HepG2 (cell line): Measurements from ENCODE around the gene RAPGEF5. TPM values are rescaled to one million over a fixed set of nuclear protein-coding genes. Genes with fewer than 3 reads are reported as not detected.

Source experiments
- AGO1 ChIP-seq: fragments of 200-400 bp; formaldehyde crosslinking; IDR thresholded peaks from 2 replicates; pipeline ENCODE4 v1.6.1; 2017; ENCODE audit warnings: mild to moderate bottlenecking, low read depth, low read length, moderate library complexity; ENCODE audit not compliant: poor library complexity, severe bottlenecking
- GATAD1 ChIP-seq: IDR thresholded peaks from 2 replicates; pipeline ENCODE4 v1.6.1; 2016; ENCODE audit warnings: missing genetic modification reagents, missing compliant biosample characterization
- HNRNPK ChIP-seq: fragments of 200-400 bp; formaldehyde crosslinking; IDR thresholded peaks from 2 replicates; pipeline ENCODE4 v1.6.1; 2018; ENCODE audit warnings: low read length, low read depth, moderate library complexity, mild to moderate bottlenecking; ENCODE audit not compliant: poor library complexity, severe bottlenecking
- MYNN ChIP-seq: sonication (generic); formaldehyde crosslinking; IDR thresholded peaks from 2 replicates; pipeline ENCODE4 v1.4.0; 2020; ENCODE audit warnings: mild to moderate bottlenecking, low read depth, missing genetic modification reagents
- PRMT3 ChIP-seq: sonication (generic); formaldehyde crosslinking; IDR thresholded peaks from 2 replicates; pipeline ENCODE4 v1.8.1; 2022; ENCODE audit warnings: low read depth, mild to moderate bottlenecking, moderate library complexity, missing genetic modification reagents, borderline replicate concordance
- RXRB ChIP-seq: IDR thresholded peaks from 2 replicates; pipeline ENCODE4 v1.6.1; 2016; ENCODE audit warnings: borderline replicate concordance, missing genetic modification reagents, missing compliant biosample characterization
- SMARCC2 ChIP-seq: fragments of 450-650 bp; IDR thresholded peaks from 2 replicates; pipeline ENCODE4 v1.6.1; 2017; ENCODE audit warnings: antibody characterized with exemption, mild to moderate bottlenecking
- THAP8 ChIP-seq: sonication (generic); formaldehyde crosslinking; IDR thresholded peaks from 2 replicates; pipeline ENCODE4 v1.5.1; 2020; ENCODE audit warnings: missing genetic modification reagents, mild to moderate bottlenecking, borderline replicate concordance
- WIZ ChIP-seq: sonication (generic); formaldehyde crosslinking; IDR thresholded peaks from 2 replicates; pipeline ENCODE4 v1.5.1; 2020; ENCODE audit warnings: mild to moderate bottlenecking, missing genetic modification reagents
- ZBTB8A ChIP-seq: sonication (generic); formaldehyde crosslinking; IDR thresholded peaks from 2 replicates; pipeline ENCODE4 v1.4.0; 2020; ENCODE audit warnings: mild to moderate bottlenecking, low read depth, missing genetic modification reagents, borderline replicate concordance
- ZFP1 ChIP-seq: IDR thresholded peaks from 2 replicates; pipeline ENCODE4 v1.6.1; 2016
- ZNF256 ChIP-seq: sonication (generic); formaldehyde crosslinking; conservative IDR thresholded peaks from 2 replicates; pipeline ENCODE4 v1.4.0; 2020; ENCODE audit warnings: missing genetic modification reagents
- ZNF337 ChIP-seq: sonication (generic); formaldehyde crosslinking; IDR thresholded peaks from 2 replicates; pipeline ENCODE4 v1.5.1; 2020; ENCODE audit warnings: missing genetic modification reagents, low read depth, mild to moderate bottlenecking, borderline replicate concordance
- ZNF576 ChIP-seq: sonication (generic); formaldehyde crosslinking; IDR thresholded peaks from 2 replicates; pipeline ENCODE4 v1.4.0; 2020; ENCODE audit warnings: mild to moderate bottlenecking, missing genetic modification reagents
- ZNF577 ChIP-seq: sonication (generic); formaldehyde crosslinking; IDR thresholded peaks from 2 replicates; pipeline ENCODE4 v1.4.0; 2020; ENCODE audit warnings: mild to moderate bottlenecking, low read depth, missing genetic modification reagents, borderline replicate concordance
- polyA plus RNA-seq, 8 experiments: library from polyadenylated mRNA; depleted of rRNA in 3 of 8; stranded (reverse) in 7 of 8; unstranded in 1 of 8; fragments of >200 nt; fragmentation: Illumina TruSeq in 4 of 8; extraction: Trizol in 4 of 8; gene quantifications; 2 replicates each; pipeline versions ENCODE4 v1.2.1 to v1.2.3, GENCODE V29; 2011 to 2016; ENCODE audit warnings: low read depth in 4 of 8, missing spikeins in 1 of 8, mixed read lengths in 1 of 8; ENCODE audit not compliant: insufficient read depth in 1 of 8
- total RNA-seq, 5 experiments: library from RNA; depleted of rRNA; stranded (reverse); fragments of >200 nt; fragmentation: Illumina TruSeq; extraction: Trizol; gene quantifications; 2 replicates each; pipeline ENCODE4 v1.2.3, GENCODE V29; 2016; ENCODE audit warnings: low read depth in 1 of 5
- TF ChIP-seq, protein P1 (sequence below): sonication (generic); formaldehyde crosslinking; IDR thresholded peaks from 2 replicates; pipeline ENCODE4 v1.5.1; 2020; ENCODE audit warnings: missing genetic modification reagents, mild to moderate bottlenecking, borderline replicate concordance
- TF ChIP-seq, protein P2 (sequence below): sonication (generic); formaldehyde crosslinking; IDR thresholded peaks from one replicate; pipeline ENCODE4 v1.5.1; 2020; ENCODE audit warnings: mild to moderate bottlenecking, missing genetic modification reagents; ENCODE audit errors: not compliant biosample characterization

RAPGEF5 gene
- total and polyA plus RNA-seq, 2 of the 13 experiments (the other 11 are each of a cell fraction or from before 2014, with no cell fraction given), result 17.1 to 23.4 TPM

- TF ChIP-seq, protein P1, sequence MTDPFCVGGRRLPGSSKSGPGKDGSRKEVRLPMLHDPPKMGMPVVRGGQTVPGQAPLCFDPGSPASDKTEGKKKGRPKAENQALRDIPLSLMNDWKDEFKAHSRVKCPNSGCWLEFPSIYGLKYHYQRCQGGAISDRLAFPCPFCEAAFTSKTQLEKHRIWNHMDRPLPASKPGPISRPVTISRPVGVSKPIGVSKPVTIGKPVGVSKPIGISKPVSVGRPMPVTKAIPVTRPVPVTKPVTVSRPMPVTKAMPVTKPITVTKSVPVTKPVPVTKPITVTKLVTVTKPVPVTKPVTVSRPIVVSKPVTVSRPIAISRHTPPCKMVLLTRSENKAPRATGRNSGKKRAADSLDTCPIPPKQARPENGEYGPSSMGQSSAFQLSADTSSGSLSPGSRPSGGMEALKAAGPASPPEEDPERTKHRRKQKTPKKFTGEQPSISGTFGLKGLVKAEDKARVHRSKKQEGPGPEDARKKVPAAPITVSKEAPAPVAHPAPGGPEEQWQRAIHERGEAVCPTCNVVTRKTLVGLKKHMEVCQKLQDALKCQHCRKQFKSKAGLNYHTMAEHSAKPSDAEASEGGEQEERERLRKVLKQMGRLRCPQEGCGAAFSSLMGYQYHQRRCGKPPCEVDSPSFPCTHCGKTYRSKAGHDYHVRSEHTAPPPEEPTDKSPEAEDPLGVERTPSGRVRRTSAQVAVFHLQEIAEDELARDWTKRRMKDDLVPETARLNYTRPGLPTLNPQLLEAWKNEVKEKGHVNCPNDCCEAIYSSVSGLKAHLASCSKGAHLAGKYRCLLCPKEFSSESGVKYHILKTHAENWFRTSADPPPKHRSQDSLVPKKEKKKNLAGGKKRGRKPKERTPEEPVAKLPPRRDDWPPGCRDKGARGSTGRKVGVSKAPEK (CRISPR knock-in tag), result no peak
- TF ChIP-seq PRMT3 (CRISPR knock-in tag), result no peak
- no peak for TF ChIP-seq THAP8 (CRISPR knock-in tag)
- TF ChIP-seq ZFP1 (CRISPR knock-in tag), result no peak
- TF ChIP-seq ZNF337, result no peak
- TF ChIP-seq HNRNPK, result no peak
- TF ChIP-seq ZNF576, result no peak
- no peak for TF ChIP-seq SMARCC2
- TF ChIP-seq GATAD1 (CRISPR knock-in tag), result no peak
- TF ChIP-seq, protein P2, sequence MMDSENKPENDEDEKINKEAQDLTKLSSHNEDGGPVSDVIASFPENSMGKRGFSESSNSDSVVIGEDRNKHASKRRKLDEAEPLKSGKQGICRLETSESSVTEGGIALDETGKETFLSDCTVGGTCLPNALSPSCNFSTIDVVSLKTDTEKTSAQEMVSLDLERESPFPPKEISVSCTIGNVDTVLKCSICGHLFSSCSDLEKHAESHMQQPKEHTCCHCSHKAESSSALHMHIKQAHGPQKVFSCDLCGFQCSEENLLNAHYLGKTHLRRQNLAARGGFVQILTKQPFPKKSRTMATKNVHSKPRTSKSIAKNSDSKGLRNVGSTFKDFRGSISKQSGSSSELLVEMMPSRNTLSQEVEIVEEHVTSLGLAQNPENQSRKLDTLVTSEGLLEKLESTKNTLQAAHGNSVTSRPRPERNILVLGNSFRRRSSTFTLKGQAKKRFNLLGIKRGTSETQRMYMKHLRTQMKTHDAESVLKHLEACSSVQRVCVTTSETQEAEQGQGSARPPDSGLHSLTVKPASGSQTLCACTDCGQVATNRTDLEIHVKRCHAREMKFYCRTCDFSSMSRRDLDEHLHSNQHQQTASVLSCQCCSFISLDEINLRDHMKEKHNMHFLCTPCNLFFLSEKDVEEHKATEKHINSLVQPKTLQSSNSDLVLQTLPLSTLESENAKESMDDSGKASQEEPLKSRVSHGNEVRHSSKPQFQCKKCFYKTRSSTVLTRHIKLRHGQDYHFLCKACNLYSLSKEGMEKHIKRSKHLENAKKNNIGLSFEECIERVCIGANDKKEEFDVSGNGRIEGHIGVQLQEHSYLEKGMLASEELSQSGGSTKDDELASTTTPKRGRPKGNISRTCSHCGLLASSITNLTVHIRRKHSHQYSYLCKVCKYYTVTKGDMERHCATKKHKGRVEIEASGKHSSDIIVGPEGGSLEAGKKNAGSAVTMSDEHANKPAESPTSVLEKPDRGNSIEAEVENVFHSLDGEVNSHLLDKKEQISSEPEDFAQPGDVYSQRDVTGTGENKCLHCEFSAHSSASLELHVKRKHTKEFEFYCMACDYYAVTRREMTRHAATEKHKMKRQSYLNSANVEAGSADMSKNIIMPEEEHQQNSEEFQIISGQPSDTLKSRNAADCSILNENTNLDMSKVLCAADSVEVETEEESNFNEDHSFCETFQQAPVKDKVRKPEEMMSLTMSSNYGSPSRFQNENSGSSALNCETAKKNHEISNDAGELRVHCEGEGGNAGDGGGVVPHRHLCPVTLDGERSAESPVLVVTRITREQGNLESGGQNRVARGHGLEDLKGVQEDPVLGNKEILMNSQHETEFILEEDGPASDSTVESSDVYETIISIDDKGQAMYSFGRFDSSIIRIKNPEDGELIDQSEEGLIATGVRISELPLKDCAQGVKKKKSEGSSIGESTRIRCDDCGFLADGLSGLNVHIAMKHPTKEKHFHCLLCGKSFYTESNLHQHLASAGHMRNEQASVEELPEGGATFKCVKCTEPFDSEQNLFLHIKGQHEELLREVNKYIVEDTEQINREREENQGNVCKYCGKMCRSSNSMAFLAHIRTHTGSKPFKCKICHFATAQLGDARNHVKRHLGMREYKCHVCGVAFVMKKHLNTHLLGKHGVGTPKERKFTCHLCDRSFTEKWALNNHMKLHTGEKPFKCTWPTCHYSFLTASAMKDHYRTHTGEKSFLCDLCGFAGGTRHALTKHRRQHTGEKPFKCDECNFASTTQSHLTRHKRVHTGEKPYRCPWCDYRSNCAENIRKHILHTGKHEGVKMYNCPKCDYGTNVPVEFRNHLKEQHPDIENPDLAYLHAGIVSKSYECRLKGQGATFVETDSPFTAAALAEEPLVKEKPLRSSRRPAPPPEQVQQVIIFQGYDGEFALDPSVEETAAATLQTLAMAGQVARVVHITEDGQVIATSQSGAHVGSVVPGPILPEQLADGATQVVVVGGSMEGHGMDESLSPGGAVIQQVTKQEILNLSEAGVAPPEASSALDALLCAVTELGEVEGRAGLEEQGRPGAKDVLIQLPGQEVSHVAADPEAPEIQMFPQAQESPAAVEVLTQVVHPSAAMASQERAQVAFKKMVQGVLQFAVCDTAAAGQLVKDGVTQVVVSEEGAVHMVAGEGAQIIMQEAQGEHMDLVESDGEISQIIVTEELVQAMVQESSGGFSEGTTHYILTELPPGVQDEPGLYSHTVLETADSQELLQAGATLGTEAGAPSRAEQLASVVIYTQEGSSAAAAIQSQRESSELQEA (CRISPR knock-in tag), result no peak
- TF ChIP-seq ZNF256 (CRISPR knock-in tag), result no peak
- TF ChIP-seq MYNN, result no peak
- no peak for TF ChIP-seq WIZ (CRISPR knock-in tag)
- TF ChIP-seq AGO1, result no peak
- no peak for TF ChIP-seq ZNF577
- TF ChIP-seq RXRB, result peak; percentile 73
- no peak for TF ChIP-seq ZBTB8A
Measured at GRCh38 chr7:22378199-22378980, 21.4 kb upstream of the RAPGEF5 start (continued).
